Gastrocnemius medialis (tissue), 4 donors: ENCODE data around the gene HTATSF1. TPM values are rescaled to one million over a fixed set of nuclear protein-coding genes. Genes with fewer than 3 reads are reported as not detected.

ENCODE experiments used
- ATAC-seq, 2 donors: fragments of 150-250 bp; one replicate each; pipeline ENCODE4 v1.9.1; 2016
- DNase-seq, 2 donors: peaks; one replicate each; pipeline ENCODE4 v3.0.0-alpha.2; 2019
- H3K27ac ChIP-seq, 4 donors: fragments of 200-600 bp; sonication (generic); 1 replicate in 1 of 4; 2 replicates in 3 of 4; pipeline ENCODE4 v1.5.1; 2016 to 2018; ENCODE audit warnings: mild to moderate bottlenecking in 2 of 4, moderate library complexity in 1 of 4
- H3K27me3 ChIP-seq, 3 donors: fragments of 200-600 bp; sonication (generic) in 2 of 3; 1 replicate in 1 of 3; 2 replicates in 2 of 3; pipeline versions ENCODE4 v1.5.1 to v1.6.0; 2016 to 2019; ENCODE audit warnings: mild to moderate bottlenecking in 1 of 3, moderate library complexity in 1 of 3
- H3K36me3 ChIP-seq, 2 donors: fragments of 200-600 bp; sonication (generic) in 1 of 2; one replicate each; pipeline ENCODE4 v1.5.1; 2017 to 2018
- H3K4me1 ChIP-seq, 2 donors: fragments of 200-600 bp; sonication (generic) in 1 of 2; one replicate each; pipeline ENCODE4 v1.5.1; 2016 to 2017; ENCODE audit warnings: mild to moderate bottlenecking in 2 of 2
- H3K4me3 ChIP-seq, 4 donors: fragments of 200-600 bp; sonication (generic) in 3 of 4; 1 replicate in 1 of 4; 2 replicates in 3 of 4; pipeline ENCODE4 v1.5.1; 2016 to 2019; ENCODE audit warnings: mild to moderate bottlenecking in 2 of 4
- H3K9me3 ChIP-seq, 3 donors: fragments of 200-600 bp; sonication (generic) in 2 of 3; 1 replicate in 1 of 3; 2 replicates in 2 of 3; pipeline ENCODE4 v1.5.1; 2016 to 2019
- POLR2A ChIP-seq, 2 donors: fragments of 450-650 bp; IDR thresholded peaks; one replicate each; pipeline ENCODE4 v1.6.1; 2017; ENCODE audit warnings: antibody characterized with exemption in 2 of 2, mild to moderate bottlenecking in 2 of 2, moderate library complexity in 2 of 2
- in situ Hi-C, 4 donors: fragments of 200-750 bp; cut with MboI; loops; one replicate each; pipeline versions ENCODE4 v1.15.0 to v1.8.0; 2017; ENCODE audit warnings: low sequenced_read_pairs in 4 of 4
- intact Hi-C: fragments of 100-400 bp; cut with DNase I; formaldehyde crosslinking; loops from one replicate; pipeline ENCODE4 v1.15.1; 2023; ENCODE audit warnings: low total_unique reads
- microRNA counts, 2 donors: library from miRNA; unstranded; fragments of <30 nt; microRNA quantifications; one replicate each; lab custom pipeline; 2016
- microRNA-seq, 2 donors: library from miRNA; unstranded; fragments of <30 nt; microRNA quantifications; one replicate each; pipeline ENCODE4, GENCODE V29; 2016; ENCODE audit warnings: borderline replicate concordance in 2 of 2
- total RNA-seq, 4 donors: library from RNA; depleted of rRNA; stranded (reverse); fragments of >200 nt; gene quantifications; one replicate each; pipeline versions ENCODE4 v1.1.0 to v1.2.3, GENCODE V29; 2016
- TF ChIP-seq, protein P1 (sequence below), 5 experiments: fragments of 450-650 bp in 3 of 5; fragments of 200-600 bp in 2 of 5; sonication (generic) in 2 of 5; IDR thresholded peaks in 4 of 5; conservative IDR thresholded peaks in 1 of 5; 1 replicate in 4 of 5; 2 replicates in 1 of 5; pipeline ENCODE4 v1.5.1; 2016 to 2019; ENCODE audit warnings: antibody characterized with exemption in 5 of 5, mild to moderate bottlenecking in 3 of 5, moderate library complexity in 3 of 5

HTATSF1 gene
- total RNA-seq, 4 donors from 2014 or later = 97.5 to 157 (median 114) TPM

DNA sequence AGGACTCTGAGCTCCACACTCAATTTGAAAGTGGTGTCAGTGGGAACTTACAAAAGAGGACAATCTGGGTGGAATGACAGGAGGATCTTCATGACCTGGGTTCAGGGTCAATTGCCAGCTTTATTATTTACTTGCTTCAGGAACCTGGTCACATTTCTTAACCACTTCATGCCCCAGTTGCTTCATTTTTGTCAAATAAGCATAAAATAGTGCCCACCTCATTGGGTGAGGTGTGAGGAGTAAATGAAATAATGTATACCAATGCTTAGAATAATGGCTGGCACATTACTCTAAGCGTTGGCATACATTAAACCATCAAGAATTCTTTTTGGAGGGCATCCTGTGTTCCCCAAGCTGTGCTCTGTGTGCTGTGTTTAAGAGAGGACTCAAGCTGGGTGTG lies 54.0 kb downstream of the HTATSF1 start:
- Histone ChIP-seq H3K36me3 (no peaks in the 10 kb centered on the region), H3K27ac (no peak overlapping the region), H3K27me3 (no peaks in the 10 kb centered on the region), H3K4me1 (no peaks in the 10 kb centered on the region), H3K9me3 (no peaks in the 10 kb centered on the region), H3K4me3 (no peak overlapping the region)
- no peak for DNase-seq
- no peak for ATAC-seq
- in situ Hi-C loops = loop anchor here in 1 of 4 donors (25.0 kb wide), 1 partner anchor 189 kb away; no protein-coding TSS in a partner anchor
- intact Hi-C loops = no loop called here
- TF ChIP-seq POLR2A (IDR thresholded peaks at IDR 0.05) = no peak
- TF ChIP-seq, protein P1, sequence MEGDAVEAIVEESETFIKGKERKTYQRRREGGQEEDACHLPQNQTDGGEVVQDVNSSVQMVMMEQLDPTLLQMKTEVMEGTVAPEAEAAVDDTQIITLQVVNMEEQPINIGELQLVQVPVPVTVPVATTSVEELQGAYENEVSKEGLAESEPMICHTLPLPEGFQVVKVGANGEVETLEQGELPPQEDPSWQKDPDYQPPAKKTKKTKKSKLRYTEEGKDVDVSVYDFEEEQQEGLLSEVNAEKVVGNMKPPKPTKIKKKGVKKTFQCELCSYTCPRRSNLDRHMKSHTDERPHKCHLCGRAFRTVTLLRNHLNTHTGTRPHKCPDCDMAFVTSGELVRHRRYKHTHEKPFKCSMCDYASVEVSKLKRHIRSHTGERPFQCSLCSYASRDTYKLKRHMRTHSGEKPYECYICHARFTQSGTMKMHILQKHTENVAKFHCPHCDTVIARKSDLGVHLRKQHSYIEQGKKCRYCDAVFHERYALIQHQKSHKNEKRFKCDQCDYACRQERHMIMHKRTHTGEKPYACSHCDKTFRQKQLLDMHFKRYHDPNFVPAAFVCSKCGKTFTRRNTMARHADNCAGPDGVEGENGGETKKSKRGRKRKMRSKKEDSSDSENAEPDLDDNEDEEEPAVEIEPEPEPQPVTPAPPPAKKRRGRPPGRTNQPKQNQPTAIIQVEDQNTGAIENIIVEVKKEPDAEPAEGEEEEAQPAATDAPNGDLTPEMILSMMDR (IDR thresholded peaks at IDR 0.05 in 4 of 5, conservative IDR thresholded peaks at IDR 0.05 in 1 of 5) = no peak

DNA sequence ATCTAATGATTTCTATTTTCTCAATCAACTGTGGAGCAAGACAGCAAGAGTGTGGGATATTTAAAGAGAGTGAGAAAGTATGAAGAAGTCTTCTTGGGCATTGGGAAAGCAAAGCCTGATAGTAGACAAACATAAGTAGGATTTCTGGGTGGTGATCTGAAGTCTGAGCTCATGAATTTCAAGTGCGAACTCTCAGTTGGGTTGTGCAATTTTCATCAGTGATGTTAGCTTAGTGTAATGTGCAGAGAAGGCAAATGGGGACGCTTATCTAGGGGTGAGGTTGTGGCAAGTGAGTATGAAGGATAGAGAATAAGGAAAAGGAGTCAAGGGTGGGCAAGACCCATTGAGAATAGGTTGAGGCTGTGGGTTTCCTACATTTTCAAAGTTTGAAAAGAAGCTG lies 58.3 kb downstream of the HTATSF1 start:
- ATAC-seq (no peak), DNase-seq (no peak)
- in situ Hi-C loops (loop anchor here in 1 of 4 donors (25.0 kb wide), 1 partner anchor 193 kb away; no protein-coding TSS in a partner anchor), intact Hi-C loops (no loop called here)
- no peaks in the 10 kb centered on the region for H3K9me3 ChIP-seq
- no peak overlapping the region for H3K4me3 ChIP-seq
- no peaks in the 10 kb centered on the region for H3K27me3 ChIP-seq
- H3K27ac ChIP-seq = no peak overlapping the region
- H3K4me1 ChIP-seq = no peaks in the 10 kb centered on the region
- TF ChIP-seq, protein P1 (IDR thresholded peaks at IDR 0.05 in 4 of 5, conservative IDR thresholded peaks at IDR 0.05 in 1 of 5) = no peak
- TF ChIP-seq POLR2A (IDR thresholded peaks at IDR 0.05) = no peak
- no peaks in the 10 kb centered on the region for H3K36me3 ChIP-seq

MicroRNAs within 50 kb of the gene (microRNA counts, 767-probe panel; counts per million panel counts)
- 356 to 448 counts per million in 2 donors for microRNA hsa-miR-934 (lab: Ali Mortazavi, UCI)

Small RNA genes lying within 50 kb of the gene (microRNA-seq; reads per million reads assigned to microRNA genes)
- 0 reads per million in 2 donors for gene MIR934

Other genes starting within 250 kb of the HTATSF1 start
- gene MAP7D3, start 246.2 kb upstream of the HTATSF1 start, total RNA-seq = 10 to 100 TPM; 10.5 to 26.1 (median 13.9) TPM
- gene ADGRG4, start 196.6 kb upstream of the HTATSF1 start, total RNA-seq = under 1 TPM in 1 of 4 donors, not detected in 3; 0.04 TPM
- not detected for gene BRS3, start 9.6 kb upstream of the HTATSF1 start, total RNA-seq
- gene VGLL1, start 34.6 kb downstream of the HTATSF1 start, total RNA-seq = not detected
- gene CD40LG, start 150.6 kb downstream of the HTATSF1 start, total RNA-seq = under 1 TPM in 1 of 4 donors, not detected in 3; 0.23 TPM